ENCODE results near the gene GRID2IP. TPM values are rescaled to one million over a fixed set of nuclear protein-coding genes. Genes with fewer than 3 reads are reported as not detected.
A peak's percentile ranks its signal among the peaks of the same experiment; 100 is the strongest.

GRID2IP gene
- total and polyA plus RNA-seq, 2 of the 13 experiments (the other 11 are each of a cell fraction or from before 2014, with no cell fraction given): 0.03 TPM; not detected in 1

GRCh38 chr7:6589829-6590644 lies 38.8 kb upstream of the GRID2IP start, which contains the start of gene INTS15 (continued):
- TF ChIP-seq RFXANK (CRISPR knock-in tag; IDR thresholded peaks at IDR 0.05): no peak
- no peak for TF ChIP-seq ZNF329 (CRISPR knock-in tag; IDR thresholded peaks at IDR 0.05; ENCODE audit: low read depth)
- TF ChIP-seq, protein P1, sequence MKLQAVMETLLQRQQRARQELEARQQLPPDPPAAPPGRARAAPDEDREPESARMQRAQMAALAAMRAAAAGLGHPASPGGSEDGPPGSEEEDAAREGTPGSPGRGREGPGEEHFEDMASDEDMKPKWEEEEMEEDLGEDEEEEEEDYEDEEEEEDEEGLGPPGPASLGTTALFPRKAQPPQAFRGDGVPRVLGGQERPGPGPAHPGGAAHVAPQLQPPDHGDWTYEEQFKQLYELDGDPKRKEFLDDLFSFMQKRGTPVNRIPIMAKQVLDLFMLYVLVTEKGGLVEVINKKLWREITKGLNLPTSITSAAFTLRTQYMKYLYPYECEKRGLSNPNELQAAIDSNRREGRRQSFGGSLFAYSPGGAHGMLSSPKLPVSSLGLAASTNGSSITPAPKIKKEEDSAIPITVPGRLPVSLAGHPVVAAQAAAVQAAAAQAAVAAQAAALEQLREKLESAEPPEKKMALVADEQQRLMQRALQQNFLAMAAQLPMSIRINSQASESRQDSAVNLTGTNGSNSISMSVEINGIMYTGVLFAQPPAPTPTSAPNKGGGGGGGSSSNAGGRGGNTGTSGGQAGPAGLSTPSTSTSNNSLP (IDR thresholded peaks at IDR 0.05; ENCODE audit: low read depth, low read length): no peak
- TF ChIP-seq ZNF513 (CRISPR knock-in tag; conservative IDR thresholded peaks at IDR 0.05): no peak
- no peak for TF ChIP-seq ZNF652 (CRISPR knock-in tag; IDR thresholded peaks at IDR 0.05; ENCODE audit: borderline replicate concordance, low read depth)
- 0 out of 2 replicates have a peak, but pooled peaks have one; percentile 39 for TF ChIP-seq ZNF431 (CRISPR knock-in tag; IDR thresholded peaks at IDR 0.05; ENCODE audit: borderline replicate concordance, low read depth)
- TF ChIP-seq, protein P2, sequence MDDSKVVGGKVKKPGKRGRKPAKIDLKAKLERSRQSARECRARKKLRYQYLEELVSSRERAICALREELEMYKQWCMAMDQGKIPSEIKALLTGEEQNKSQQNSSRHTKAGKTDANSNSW (CRISPR knock-in tag; IDR thresholded peaks at IDR 0.05; ENCODE audit: borderline replicate concordance): no peak
- TF ChIP-seq ZNF142 (CRISPR knock-in tag; IDR thresholded peaks at IDR 0.05): peak; percentile 97
- no peak for TF ChIP-seq KAT2B (IDR thresholded peaks at IDR 0.05; ENCODE audit: borderline replicate concordance, low read depth, low read length)
- TF ChIP-seq, protein P3, sequence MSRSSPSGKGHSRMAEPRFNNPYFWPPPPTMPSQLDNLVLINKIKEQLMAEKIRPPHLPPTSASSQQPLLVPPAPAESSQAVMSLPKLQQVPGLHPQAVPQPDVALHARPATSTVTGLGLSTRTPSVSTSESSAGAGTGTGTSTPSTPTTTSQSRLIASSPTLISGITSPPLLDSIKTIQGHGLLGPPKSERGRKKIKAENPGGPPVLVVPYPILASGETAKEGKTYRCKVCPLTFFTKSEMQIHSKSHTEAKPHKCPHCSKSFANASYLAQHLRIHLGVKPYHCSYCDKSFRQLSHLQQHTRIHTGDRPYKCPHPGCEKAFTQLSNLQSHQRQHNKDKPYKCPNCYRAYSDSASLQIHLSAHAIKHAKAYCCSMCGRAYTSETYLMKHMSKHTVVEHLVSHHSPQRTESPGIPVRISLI (CRISPR knock-in tag; IDR thresholded peaks at IDR 0.05; ENCODE audit: borderline replicate concordance): no peak
- TF ChIP-seq ZNF207 (IDR thresholded peaks at IDR 0.05; ENCODE audit: borderline replicate concordance): no peak
- TF ChIP-seq ZBTB42 (CRISPR knock-in tag; IDR thresholded peaks at IDR 0.05): no peak
- no peak for TF ChIP-seq CREB3 (CRISPR knock-in tag; IDR thresholded peaks at IDR 0.05)
- TF ChIP-seq SOX6 (IDR thresholded peaks at IDR 0.05): no peak
- no peak; the same call in 1 of the 2 replicates for TF ChIP-seq SOX6 (CRISPR knock-in tag; IDR thresholded peaks at IDR 0.05)
